OCI-LY3 (cell line): ENCODE measurements around the gene ZFAND3.

ENCODE experiments used
- H2AFZ ChIP-seq: fragments of 200-600, 300-600 bp; shearing (Covaris generic); 2 replicates; pipeline ENCODE4 v1.6.0; 2014; ENCODE audit warnings: antibody characterized with exemption, low read depth, low read length
- H3K27ac ChIP-seq: fragments of 200-600, 300-600 bp; sonication (generic); 2 replicates; pipeline ENCODE4 v1.5.1; 2014; ENCODE audit warnings: mild to moderate bottlenecking, low read length, moderate library complexity, mixed read lengths
- H3K27me3 ChIP-seq: fragments of 200-600, 300-600 bp; sonication (generic); 2 replicates; pipeline ENCODE4 v1.6.1; 2014; ENCODE audit warnings: low read depth, low read length, mixed read lengths
- H3K36me3 ChIP-seq: fragments of 200-600, 300-600 bp; sonication (generic); replicated peaks from 2 replicates; pipeline ENCODE3; 2014; ENCODE audit warnings: low read depth, low read length, mixed read lengths
- H3K4me1 ChIP-seq: fragments of 300-600, 200-600 bp; sonication (generic); 2 replicates; pipeline ENCODE4 v1.6.1; 2014; ENCODE audit warnings: low read length, mixed read lengths
- H3K4me2 ChIP-seq: fragments of 200-600, 300-600 bp; sonication (generic); 2 replicates; pipeline ENCODE4 v1.6.1; 2014; ENCODE audit warnings: low read length, mixed read lengths
- H3K4me3 ChIP-seq: fragments of 300-600, 200-600 bp; sonication (generic); 2 replicates; pipeline ENCODE4 v1.5.1; 2014; ENCODE audit warnings: antibody characterized with exemption, mild to moderate bottlenecking, low read length, moderate library complexity
- H3K79me2 ChIP-seq: fragments of 300-600, 200-600 bp; shearing (Covaris generic); 2 replicates; pipeline ENCODE4 v1.6.1; 2014; ENCODE audit warnings: mild to moderate bottlenecking, low read length, mixed read lengths
- H3K9ac ChIP-seq: fragments of 300-600, 200-600 bp; shearing (Covaris generic); 2 replicates; pipeline ENCODE4 v1.6.0; 2014; ENCODE audit warnings: mild to moderate bottlenecking, low read length, moderate library complexity
- H3K9me3 ChIP-seq: fragments of 200-600, 300-600 bp; shearing (Covaris generic); 2 replicates; pipeline ENCODE4 v1.6.1; 2014; ENCODE audit warnings: low read length, mixed read lengths; ENCODE audit not compliant: insufficient read depth
- H4K20me1 ChIP-seq: fragments of 200-600, 300-600 bp; sonication (generic); 2 replicates; pipeline ENCODE4 v1.6.1; 2016; ENCODE audit warnings: low read length, mixed read lengths; ENCODE audit not compliant: insufficient read depth
- CTCF ChIP-seq: fragments of 200-600, 300-600 bp; sonication (generic); IDR thresholded peaks from 2 replicates; pipeline ENCODE4 v1.5.1; 2014; ENCODE audit warnings: antibody characterized with exemption, low read length, low read depth
- EZH2phosphoT487 ChIP-seq: fragments of 200-600 bp; shearing (Covaris generic); IDR thresholded peaks from 2 replicates; pipeline ENCODE4 v1.6.1; 2018; ENCODE audit warnings: antibody characterized with exemption, mixed run types, low read depth

Gene ZFAND3

GRCh38 chr6:37847704-37848103 is 28.2 kb downstream of the ZFAND3 start:
- Histone ChIP-seq H3K79me2 (peaks cover 75% of the 10 kb centered on the region), H3K9me3 (no peaks in the 10 kb centered on the region), H3K4me2 (no peak overlapping the region), H3K27ac (no peak overlapping the region), H3K27me3 (no peaks in the 10 kb centered on the region), H3K9ac (no peak overlapping the region), H3K4me3 (no peak overlapping the region), H2AFZ (no peak overlapping the region), H4K20me1 (peaks cover 74% of the 10 kb centered on the region), H3K4me1 (0 out of 2 replicates have a peak, but pooled peaks cover 3% of the 10 kb centered on the region), H3K36me3 (no peaks in the 10 kb centered on the region)
- TF ChIP-seq CTCF, result no peak
- no peak for TF ChIP-seq EZH2phosphoT487

- Histone ChIP-seq H3K36me3 (no peaks in the 10 kb centered on the region), H3K4me3 (no peak overlapping the region), H3K9me3 (no peaks in the 10 kb centered on the region), H3K4me1 (0 out of 2 replicates have a peak, but pooled peaks cover 3% of the 10 kb centered on the region), H3K9ac (no peak overlapping the region), H4K20me1 (peaks cover 76% of the 10 kb centered on the region), H3K79me2 (peaks cover 71% of the 10 kb centered on the region), H3K27me3 (no peaks in the 10 kb centered on the region), H2AFZ (no peak overlapping the region), H3K27ac (no peak overlapping the region), H3K4me2 (no peak overlapping the region)
- TF ChIP-seq EZH2phosphoT487, result no peak
- no peak for TF ChIP-seq CTCF
Measured at GRCh38 chr6:37848371-37848770, 28.8 kb downstream of the ZFAND3 start.

GRCh38 chr6:37850260-37850659 is 30.7 kb downstream of the ZFAND3 start:
- Histone ChIP-seq H4K20me1 (peaks cover 65% of the 10 kb centered on the region), H3K36me3 (no peaks in the 10 kb centered on the region), H3K27ac (no peak overlapping the region), H3K79me2 (peaks cover 56% of the 10 kb centered on the region), H3K27me3 (no peaks in the 10 kb centered on the region), H3K4me2 (no peak overlapping the region), H3K4me1 (0 out of 2 replicates have a peak, but pooled peaks cover 3% of the 10 kb centered on the region), H2AFZ (no peak overlapping the region), H3K9me3 (no peaks in the 10 kb centered on the region), H3K9ac (no peak overlapping the region), H3K4me3 (no peak overlapping the region)
- TF ChIP-seq EZH2phosphoT487, result no peak
- TF ChIP-seq CTCF, result no peak

GRCh38 chr6:37850728-37851285 is 31.3 kb downstream of the ZFAND3 start:
- Histone ChIP-seq H3K27me3 (no peaks in the 10 kb centered on the region), H3K4me2 (no peak overlapping the region), H3K27ac (no peak overlapping the region), H4K20me1 (peaks cover 60% of the 10 kb centered on the region), H2AFZ (no peak overlapping the region), H3K4me1 (0 out of 2 replicates have a peak, but pooled peaks cover 3% of the 10 kb centered on the region), H3K9me3 (no peaks in the 10 kb centered on the region), H3K4me3 (no peak overlapping the region), H3K9ac (no peak overlapping the region), H3K36me3 (no peaks in the 10 kb centered on the region), H3K79me2 (peaks cover 56% of the 10 kb centered on the region)
- no peak for TF ChIP-seq EZH2phosphoT487
- TF ChIP-seq CTCF, result no peak
